Fibroblast of pulmonary artery (primary cell): Measurements from ENCODE around the gene GNB1.

ENCODE experiments used
- DNase-seq: peaks from one replicate; pipeline ENCODE4 v3.0.0-alpha.2; 2010; ENCODE audit warnings: low read depth
- H3K4me3 ChIP-seq: replicated peaks from 2 replicates; pipeline ENCODE4 v1.5.1; 2011; ENCODE audit warnings: low read depth, mild to moderate bottlenecking, control low read depth, low read length, moderate library complexity
- CTCF ChIP-seq: IDR thresholded peaks from 2 replicates; pipeline ENCODE4 v1.5.1; 2011; ENCODE audit warnings: mild to moderate bottlenecking, control low read depth, low read length, inconsistent platforms; ENCODE audit errors: missing control alignments

GNB1 gene

GRCh38 chr1:1890506-1891348 is at the start of gene GNB1:
GNB1 (minus strand) TSS chr1:1891087; CDS start chr1:1825453, 65,634 bp downstream.
- H3K4me3 ChIP-seq, result peak within 1 kb of the TSS; percentile 83
- no peak for TF ChIP-seq CTCF
- DNase-seq, result peak; percentile 89

GRCh38 chr1:1940123-1940425 is 49.2 kb upstream of the GNB1 start:
- DNase-seq, result no peak
- H3K4me3 ChIP-seq, result no peak overlapping the region
- no peak for TF ChIP-seq CTCF

- no peak overlapping the region for H3K4me3 ChIP-seq
- no peak for TF ChIP-seq CTCF
- DNase-seq, result no peak
These were observed 48.6 kb upstream of the GNB1 start for GRCh38 chr1:1939296-1940122.

GRCh38 chr1:1938613-1939295 is 47.9 kb upstream of the GNB1 start:
- H3K4me3 ChIP-seq, result no peak overlapping the region
- TF ChIP-seq CTCF, result no peak

GRCh38 chr1:1938276-1938573 is 47.3 kb upstream of the GNB1 start:
- no peak for TF ChIP-seq CTCF
- no peak for DNase-seq
- H3K4me3 ChIP-seq, result no peak overlapping the region

More at GRCh38 chr1:1938613-1939295, 47.9 kb upstream of the GNB1 start:
- DNase-seq, result no peak

- H3K4me3 ChIP-seq, result no peak overlapping the region
- no peak for DNase-seq
- no peak for TF ChIP-seq CTCF
These were observed 46.8 kb upstream of the GNB1 start for GRCh38 chr1:1937549-1938275.
